Keratinocyte (primary cell): Measurements from ENCODE around the gene PTPRD. TPM values are rescaled to one million over a fixed set of nuclear protein-coding genes. Genes with fewer than 3 reads are reported as not detected.

Experiments used
- DNase-seq: peaks from one replicate; pipeline ENCODE4 v3.0.0-alpha.2; 2011; ENCODE audit warnings: low read depth, missing footprints, low spot score
- FAIRE-seq: peaks from 2 replicates; lab custom pipeline; 2011; peaks lifted over from hg19 to GRCh38; lab: Jason Lieb, UNC
- H2AFZ ChIP-seq: 2 replicates; pipeline ENCODE4 v1.6.0; 2012; ENCODE audit warnings: low read length, control low read depth, inconsistent platforms; ENCODE audit not compliant: control insufficient read depth
- H3K27ac ChIP-seq: 2 replicates; pipeline ENCODE4 v1.5.1; 2011; ENCODE audit warnings: low read length; ENCODE audit not compliant: control insufficient read depth, insufficient read depth
- H3K27me3 ChIP-seq: 3 replicates; pipeline ENCODE4 v1.6.0; 2011; ENCODE audit warnings: low read length; ENCODE audit not compliant: control insufficient read depth, insufficient read depth; ENCODE audit errors: extremely low read depth
- H3K36me3 ChIP-seq, 2 experiments: 2 replicates in 1 of 2; 3 replicates in 1 of 2; pipeline ENCODE4 v1.5.1; 2011; ENCODE audit warnings: low read length in 2 of 2, mild to moderate bottlenecking in 1 of 2; ENCODE audit not compliant: control insufficient read depth in 2 of 2, insufficient read depth in 2 of 2; ENCODE audit errors: extremely low read depth in 1 of 2
- H3K4me1 ChIP-seq: 3 replicates; pipeline ENCODE4 v1.5.1; 2011; ENCODE audit warnings: low read length; ENCODE audit not compliant: control insufficient read depth, insufficient read depth; ENCODE audit errors: extremely low read depth
- H3K4me2 ChIP-seq: 3 replicates; pipeline ENCODE4 v1.6.0; 2011; ENCODE audit warnings: low read depth, low read length; ENCODE audit not compliant: control insufficient read depth, insufficient read depth; ENCODE audit errors: extremely low read depth
- H3K4me3 ChIP-seq, 3 experiments: fragments of 200-600 bp in 1 of 3; sonication (generic) in 1 of 3; 2 replicates in 2 of 3; 3 replicates in 1 of 3; pipeline ENCODE4 v1.5.1; 2011 to 2016; ENCODE audit warnings: low read length in 3 of 3, mild to moderate bottlenecking in 3 of 3, control low read depth in 2 of 3, inconsistent platforms in 1 of 3, low read depth in 1 of 3, mixed read lengths in 1 of 3, mixed run types in 1 of 3, moderate library complexity in 1 of 3; ENCODE audit not compliant: control insufficient read depth in 2 of 3, insufficient read depth in 2 of 3; ENCODE audit errors: extremely low read depth in 1 of 3
- H3K79me2 ChIP-seq: 2 replicates; pipeline ENCODE4 v1.6.0; 2012; ENCODE audit warnings: low read length; ENCODE audit not compliant: control insufficient read depth, insufficient read depth
- H3K9ac ChIP-seq: 3 replicates; pipeline ENCODE4 v1.6.0; 2011; ENCODE audit warnings: low read length; ENCODE audit not compliant: control insufficient read depth, insufficient read depth; ENCODE audit errors: extremely low read depth
- H3K9me1 ChIP-seq: 3 replicates; pipeline ENCODE4 v1.6.0; 2011; ENCODE audit warnings: low read length; ENCODE audit not compliant: control insufficient read depth, insufficient read depth; ENCODE audit errors: extremely low read depth
- H3K9me3 ChIP-seq: 2 replicates; pipeline ENCODE4 v1.5.1; 2012; ENCODE audit warnings: low read depth, low read length; ENCODE audit not compliant: control insufficient read depth
- H4K20me1 ChIP-seq: 3 replicates; pipeline ENCODE4 v1.6.0; 2011; ENCODE audit warnings: low read length; ENCODE audit not compliant: control insufficient read depth, insufficient read depth; ENCODE audit errors: extremely low read depth
- EZH2 ChIP-seq: IDR thresholded peaks from one replicate; pipeline ENCODE4 v1.6.1; 2012; ENCODE audit warnings: inconsistent platforms, mild to moderate bottlenecking, low read length, moderate library complexity
- dilution Hi-C: fragments of 300-500 bp; cut with MboI; formaldehyde crosslinking; loops from one replicate; pipeline ENCODE4 v1.7.0; 2020; ENCODE audit warnings: low sequenced_read_pairs; ENCODE audit not compliant: extremely low pct_ligation_motif_present
- polyA plus RNA-seq, 5 experiments: library from polyadenylated mRNA; depleted of rRNA in 3 of 5; stranded (reverse) in 3 of 5; stranded (forward) in 1 of 5; unstranded in 1 of 5; fragments of >200 nt; gene quantifications; 1 replicate in 1 of 5; 2 replicates in 3 of 5; 3 replicates in 1 of 5; pipeline versions ENCODE4 v1.2.1 to v1.2.3, GENCODE V29; 2011 to 2012; ENCODE audit warnings: missing spikeins in 2 of 5, low read depth in 1 of 5, low replicate concordance in 1 of 5
- TF ChIP-seq, protein P1 (sequence below), 3 experiments: IDR thresholded peaks in 1 of 3; conservative IDR thresholded peaks in 1 of 3; optimal IDR thresholded peaks in 1 of 3; 2 replicates in 2 of 3; 3 replicates in 1 of 3; pipeline versions ENCODE3 to v1.5.1; 2011; ENCODE audit warnings: low read length in 3 of 3, mild to moderate bottlenecking in 3 of 3, moderate library complexity in 2 of 3, control low read depth in 1 of 3, inconsistent platforms in 1 of 3; ENCODE audit not compliant: insufficient read depth in 2 of 3; ENCODE audit errors: extremely low read depth in 1 of 3

The PTPRD gene
- polyA plus RNA-seq, 1 donor (not counting 4 experiments of a cell fraction or from before 2014, with no cell fraction given) = 0.10 TPM

DNA sequence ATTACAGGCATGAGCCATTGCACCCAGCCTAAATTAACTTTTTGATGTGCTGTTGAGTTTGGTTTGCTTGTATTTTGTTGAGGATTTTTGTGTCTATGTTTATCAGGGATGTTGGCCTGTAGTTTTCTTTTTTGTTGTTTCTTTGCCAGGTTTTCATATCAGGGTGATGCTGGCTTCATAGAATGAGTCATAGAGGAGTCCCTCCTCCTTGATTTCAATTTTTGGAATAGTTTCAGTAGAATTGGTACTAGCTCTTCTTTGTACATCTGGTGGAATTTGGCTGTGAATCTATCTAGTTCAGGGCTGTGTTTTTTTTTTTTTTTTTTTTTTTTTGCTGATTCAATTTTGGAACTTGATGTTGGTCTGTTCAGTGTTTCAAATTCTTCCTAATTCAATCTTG is 1648.9 kb downstream of the PTPRD start:
- DNase-seq (no peak), FAIRE-seq (no peak)
- no peak overlapping the region for H3K9ac ChIP-seq
- no peaks in the 10 kb centered on the region for H3K9me3 ChIP-seq
- no peak overlapping the region for H3K4me2 ChIP-seq
- H3K36me3 ChIP-seq = no peaks in the 10 kb centered on the region
- dilution Hi-C loops = no loop called here
- H4K20me1 ChIP-seq = no peaks in the 10 kb centered on the region
- H3K9me1 ChIP-seq = no peaks in the 10 kb centered on the region
- H3K4me1 ChIP-seq = no peaks in the 10 kb centered on the region
- no peak for TF ChIP-seq EZH2
- TF ChIP-seq, protein P1, sequence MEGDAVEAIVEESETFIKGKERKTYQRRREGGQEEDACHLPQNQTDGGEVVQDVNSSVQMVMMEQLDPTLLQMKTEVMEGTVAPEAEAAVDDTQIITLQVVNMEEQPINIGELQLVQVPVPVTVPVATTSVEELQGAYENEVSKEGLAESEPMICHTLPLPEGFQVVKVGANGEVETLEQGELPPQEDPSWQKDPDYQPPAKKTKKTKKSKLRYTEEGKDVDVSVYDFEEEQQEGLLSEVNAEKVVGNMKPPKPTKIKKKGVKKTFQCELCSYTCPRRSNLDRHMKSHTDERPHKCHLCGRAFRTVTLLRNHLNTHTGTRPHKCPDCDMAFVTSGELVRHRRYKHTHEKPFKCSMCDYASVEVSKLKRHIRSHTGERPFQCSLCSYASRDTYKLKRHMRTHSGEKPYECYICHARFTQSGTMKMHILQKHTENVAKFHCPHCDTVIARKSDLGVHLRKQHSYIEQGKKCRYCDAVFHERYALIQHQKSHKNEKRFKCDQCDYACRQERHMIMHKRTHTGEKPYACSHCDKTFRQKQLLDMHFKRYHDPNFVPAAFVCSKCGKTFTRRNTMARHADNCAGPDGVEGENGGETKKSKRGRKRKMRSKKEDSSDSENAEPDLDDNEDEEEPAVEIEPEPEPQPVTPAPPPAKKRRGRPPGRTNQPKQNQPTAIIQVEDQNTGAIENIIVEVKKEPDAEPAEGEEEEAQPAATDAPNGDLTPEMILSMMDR (optimal IDR thresholded peaks at IDR 0.05 in 1 of 3, IDR thresholded peaks at IDR 0.05 in 1 of 3, conservative IDR thresholded peaks at IDR 0.05 in 1 of 3; ENCODE audit: extremely low read depth in 1 of 3, insufficient read depth in 2 of 3, low read length in 3 of 3) = no peak
- H3K27me3 ChIP-seq = no peaks in the 10 kb centered on the region
- no peak overlapping the region for H3K27ac ChIP-seq
- H3K4me3 ChIP-seq = no peak overlapping the region
- H2AFZ ChIP-seq = no peak overlapping the region
- no peaks in the 10 kb centered on the region for H3K79me2 ChIP-seq

DNA sequence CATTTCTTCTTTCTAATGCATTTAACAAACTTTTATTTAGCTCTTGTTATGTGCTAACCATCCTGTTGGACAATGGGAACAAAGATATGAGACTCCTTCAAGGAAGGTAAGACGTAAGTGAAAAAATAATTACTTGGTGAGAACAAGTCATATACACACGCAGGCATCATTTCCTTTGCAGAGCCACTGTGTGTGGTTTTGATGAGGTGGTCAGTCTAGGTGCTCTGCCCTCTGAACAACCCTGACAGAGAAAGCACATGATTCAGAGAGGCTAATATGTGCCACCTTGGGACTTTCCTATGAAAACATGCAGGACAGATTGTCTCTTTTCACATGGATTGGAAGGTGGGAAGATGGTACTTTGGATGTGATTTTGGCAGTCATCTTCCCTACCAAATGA is 1650.7 kb downstream of the PTPRD start:
- no peak overlapping the region for H3K9ac ChIP-seq
- no peaks in the 10 kb centered on the region for H3K4me1 ChIP-seq
- no peaks in the 10 kb centered on the region for H4K20me1 ChIP-seq
- no peaks in the 10 kb centered on the region for H3K27me3 ChIP-seq
- no peak overlapping the region for H2AFZ ChIP-seq
- no peak overlapping the region for H3K27ac ChIP-seq
- H3K9me3 ChIP-seq = no peaks in the 10 kb centered on the region
- no peak overlapping the region for H3K4me3 ChIP-seq
- H3K4me2 ChIP-seq = no peak overlapping the region
- H3K36me3 ChIP-seq = no peaks in the 10 kb centered on the region
- no peak for DNase-seq
- no peak for FAIRE-seq
- TF ChIP-seq, protein P1 (optimal IDR thresholded peaks at IDR 0.05 in 1 of 3, IDR thresholded peaks at IDR 0.05 in 1 of 3, conservative IDR thresholded peaks at IDR 0.05 in 1 of 3; ENCODE audit: extremely low read depth in 1 of 3, insufficient read depth in 2 of 3, low read length in 3 of 3) = no peak
- TF ChIP-seq EZH2 = no peak
- H3K9me1 ChIP-seq = no peaks in the 10 kb centered on the region
- no peaks in the 10 kb centered on the region for H3K79me2 ChIP-seq
- dilution Hi-C loops = no loop called here
